OCI-LY1 (cell line): Measurements from ENCODE around the gene FMC1.

ENCODE experiments used
- H2AFZ ChIP-seq: fragments of 200-600 bp; sonication (generic), shearing (Covaris generic); 2 replicates; pipeline ENCODE4 v1.6.0; 2014; ENCODE audit warnings: antibody characterized with exemption, mild to moderate bottlenecking, low read length
- H3F3A ChIP-seq: fragments of 200-600 bp; sonication (generic), shearing (Covaris generic); 2 replicates; pipeline ENCODE4 v1.6.0; 2014; ENCODE audit warnings: mild to moderate bottlenecking, antibody characterized with exemption, low read length, moderate library complexity; ENCODE audit not compliant: insufficient read depth
- H3K27ac ChIP-seq: fragments of 200-600 bp; sonication (generic); 2 replicates; pipeline ENCODE4 v1.5.1; 2014; ENCODE audit warnings: low read length, mixed run types, mild to moderate bottlenecking, low read depth; ENCODE audit not compliant: poor library complexity, severe bottlenecking
- H3K27me3 ChIP-seq: fragments of 200-600 bp; sonication (generic); 2 replicates; pipeline ENCODE4 v1.6.0; 2014; ENCODE audit warnings: antibody characterized with exemption, mild to moderate bottlenecking, low read length, moderate library complexity; ENCODE audit not compliant: insufficient read depth
- H3K36me3 ChIP-seq: fragments of 200-600 bp; sonication (generic); 2 replicates; pipeline ENCODE4 v1.6.1; 2014; ENCODE audit warnings: mild to moderate bottlenecking, antibody characterized with exemption, low read length, moderate library complexity, mixed read lengths; ENCODE audit not compliant: insufficient read depth
- H3K4me1 ChIP-seq: fragments of 200-600 bp; sonication (generic); 2 replicates; pipeline ENCODE4 v1.5.1; 2014; ENCODE audit warnings: mild to moderate bottlenecking, low read length, moderate library complexity; ENCODE audit not compliant: insufficient read depth, severe bottlenecking
- H3K4me2 ChIP-seq: fragments of 200-600 bp; sonication (generic), shearing (Covaris generic); 2 replicates; pipeline ENCODE4 v1.6.1; 2014; ENCODE audit warnings: low read length
- H3K4me3 ChIP-seq: fragments of 200-600 bp; sonication (generic); 2 replicates; pipeline ENCODE4 v1.5.1; 2014; ENCODE audit warnings: low read length, low read depth, mild to moderate bottlenecking, mixed read lengths; ENCODE audit not compliant: poor library complexity, severe bottlenecking
- H3K79me2 ChIP-seq: fragments of 200-600 bp; shearing (Covaris generic); 2 replicates; pipeline ENCODE4 v1.6.1; 2016; ENCODE audit warnings: mixed run types, low read length, mixed read lengths; ENCODE audit not compliant: insufficient read depth
- H3K9ac ChIP-seq: fragments of 200-600 bp; sonication (generic), shearing (Covaris generic); 2 replicates; pipeline ENCODE4 v1.6.1; 2014; ENCODE audit warnings: mild to moderate bottlenecking, low read length, mixed read lengths
- H3K9me2 ChIP-seq: fragments of 200-600 bp; sonication (generic), shearing (Covaris generic); 2 replicates; pipeline ENCODE4 v1.6.1; 2014; ENCODE audit warnings: low read depth, mild to moderate bottlenecking, low read length, mixed read lengths
- H3K9me3 ChIP-seq: fragments of 200-600 bp; shearing (Covaris generic); 2 replicates; pipeline ENCODE4 v1.6.1; 2014; ENCODE audit warnings: low read length, mixed read lengths
- H4K20me1 ChIP-seq: fragments of 200-600 bp; sonication (generic), shearing (Covaris generic); 2 replicates; pipeline ENCODE4 v1.6.0; 2016; ENCODE audit warnings: mild to moderate bottlenecking, low read length; ENCODE audit not compliant: insufficient read depth
- CTCF ChIP-seq: fragments of 200-600 bp; sonication (generic), shearing (Covaris generic); IDR thresholded peaks from 2 replicates; pipeline ENCODE4 v1.5.1; 2017; ENCODE audit warnings: mild to moderate bottlenecking, antibody characterized with exemption, low read length, moderate library complexity, mixed read lengths
- EZH2 ChIP-seq: fragments of 200-600 bp; sonication (generic), shearing (Covaris generic); IDR thresholded peaks from 2 replicates; pipeline ENCODE4 v1.8.0; 2017; ENCODE audit warnings: borderline replicate concordance, mixed run types, mild to moderate bottlenecking, antibody characterized with exemption, low read length, moderate library complexity, mixed read lengths

Gene FMC1

GRCh38 chr7:139345042-139345441, 3.9 kb downstream of the FMC1 start:
- Histone ChIP-seq H4K20me1 (no peaks in the 10 kb centered on the region), H3K9me3 (no peaks in the 10 kb centered on the region), H3K36me3 (peaks cover 40% of the 10 kb centered on the region), H3K4me2 (no peak overlapping the region), H3K9ac (no peak overlapping the region), H3K27me3 (no peaks in the 10 kb centered on the region), H2AFZ (no peak overlapping the region), H3K4me1 (peaks cover 14% of the 10 kb centered on the region), H3F3A (no peaks in the 10 kb centered on the region), H3K9me2 (no peaks in the 10 kb centered on the region), H3K27ac (no peak overlapping the region), H3K79me2 (no peaks in the 10 kb centered on the region), H3K4me3 (no peak overlapping the region)
- TF ChIP-seq EZH2 = no peak
- no peak for TF ChIP-seq CTCF

- H2AFZ ChIP-seq = no peak overlapping the region
- no peaks in the 10 kb centered on the region for H3K27me3 ChIP-seq
- peaks cover 8% of the 10 kb centered on the region; the same call in 1 of the 2 replicates for H3F3A ChIP-seq
- no peaks in the 10 kb centered on the region for H3K9me3 ChIP-seq
- H3K79me2 ChIP-seq = no peaks in the 10 kb centered on the region
- no peak overlapping the region for H3K9ac ChIP-seq
- no peak overlapping the region for H3K27ac ChIP-seq
- TF ChIP-seq EZH2 = no peak
- TF ChIP-seq CTCF = no peak
- H3K9me2 ChIP-seq = no peaks in the 10 kb centered on the region
- no peak overlapping the region for H3K4me3 ChIP-seq
- H3K4me1 ChIP-seq = no peaks in the 10 kb centered on the region
- H3K36me3 ChIP-seq = peaks cover 32% of the 10 kb centered on the region
- H4K20me1 ChIP-seq = no peaks in the 10 kb centered on the region
- H3K4me2 ChIP-seq = no peak overlapping the region
Observed at GRCh38 chr7:139351027-139351426, 9.9 kb downstream of the FMC1 start.

- Histone ChIP-seq H3K27me3 (no peaks in the 10 kb centered on the region), H3K27ac (no peak overlapping the region), H3K4me1 (peaks cover 6% of the 10 kb centered on the region), H3K9ac (no peak overlapping the region), H3K4me3 (no peak overlapping the region), H3K9me2 (no peaks in the 10 kb centered on the region), H3K9me3 (no peaks in the 10 kb centered on the region), H3K79me2 (no peaks in the 10 kb centered on the region), H3F3A (peaks cover 17% of the 10 kb centered on the region; the same call in 1 of the 2 replicates), H3K4me2 (no peak overlapping the region), H4K20me1 (no peaks in the 10 kb centered on the region), H2AFZ (no peak overlapping the region), H3K36me3 (peaks cover 10% of the 10 kb centered on the region; the same call in 1 of the 2 replicates)
- TF ChIP-seq EZH2 = no peak
- no peak; the same call in 1 of the 2 replicates for TF ChIP-seq CTCF
Observed at GRCh38 chr7:139354729-139355128, 13.6 kb downstream of the FMC1 start.
